ENCODE measurements around the gene AP1S1. TPM values are rescaled to one million over a fixed set of nuclear protein-coding genes. Genes with fewer than 3 reads are reported as not detected.
"Not testable (repeated sequence)": the region's sequence is repeated elsewhere in the genome, so short reads cannot be mapped to it uniquely, and the experiment has no call there.

AP1S1 gene
- total RNA-seq, 1 experiment from 2014 or later, result 72.5 TPM

DNA sequence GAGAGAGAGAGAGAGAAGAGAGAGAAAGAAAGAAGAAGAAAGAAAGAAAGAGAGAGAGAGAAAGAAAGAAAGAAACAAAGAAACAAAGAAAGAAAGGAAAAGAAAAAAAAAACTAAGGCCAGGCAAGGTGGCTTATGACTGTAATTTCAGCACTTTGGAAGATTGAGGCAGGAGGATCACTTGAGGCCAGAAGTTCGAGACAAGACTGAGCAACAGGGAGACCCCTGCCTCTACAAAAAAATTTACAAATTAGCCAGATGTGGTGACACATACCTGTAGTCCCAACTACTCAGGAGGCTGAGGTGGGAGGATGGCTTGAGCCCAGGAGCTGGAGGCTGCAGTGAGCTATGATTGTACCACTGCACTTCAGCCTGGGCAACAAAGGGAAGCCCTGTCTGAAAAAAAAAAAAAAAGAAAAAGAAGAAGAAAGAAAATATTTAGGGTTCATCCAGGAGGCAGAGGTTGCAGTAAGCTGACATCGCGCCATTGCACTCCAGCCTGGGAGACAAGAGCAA lies 24.6 kb upstream of the AP1S1 start:
- H3K27ac Mint-ChIP-seq (ENCODE audit: low read depth, unreplicated experiment), result no peak overlapping the region
- H3K4me3 Mint-ChIP-seq (ENCODE audit: unreplicated experiment), result no peak overlapping the region
- peaks cover 51% of the 10 kb centered on the region for H3K36me3 Mint-ChIP-seq (ENCODE audit: insufficient read depth, unreplicated experiment)
- ChIA-PET POLR2A (interaction anchor here (0.7 kb wide), 1 partner anchor 1750 kb away, joined by 5 read pairs; no protein-coding TSS in a partner anchor), CTCF (interaction anchor here (0.6 kb wide), 2 partner anchors 28 to 277 kb away, joined by 3 to 4 read pairs; partner anchors contain the start of gene SLC12A9)
- BruUV-seq (replicated peaks), result no TSS peak
- no peaks in the 10 kb centered on the region for H3K27me3 Mint-ChIP-seq (ENCODE audit: insufficient read depth, unreplicated experiment)
- H3K4me1 Mint-ChIP-seq (ENCODE audit: insufficient read depth, unreplicated experiment), result peaks cover 54% of the 10 kb centered on the region
- no peak for DNase-seq (ENCODE audit: unreplicated experiment)
- intact Hi-C loops (cut with micrococcal nuclease), result no loop called here
- TF ChIP-seq, protein P1, sequence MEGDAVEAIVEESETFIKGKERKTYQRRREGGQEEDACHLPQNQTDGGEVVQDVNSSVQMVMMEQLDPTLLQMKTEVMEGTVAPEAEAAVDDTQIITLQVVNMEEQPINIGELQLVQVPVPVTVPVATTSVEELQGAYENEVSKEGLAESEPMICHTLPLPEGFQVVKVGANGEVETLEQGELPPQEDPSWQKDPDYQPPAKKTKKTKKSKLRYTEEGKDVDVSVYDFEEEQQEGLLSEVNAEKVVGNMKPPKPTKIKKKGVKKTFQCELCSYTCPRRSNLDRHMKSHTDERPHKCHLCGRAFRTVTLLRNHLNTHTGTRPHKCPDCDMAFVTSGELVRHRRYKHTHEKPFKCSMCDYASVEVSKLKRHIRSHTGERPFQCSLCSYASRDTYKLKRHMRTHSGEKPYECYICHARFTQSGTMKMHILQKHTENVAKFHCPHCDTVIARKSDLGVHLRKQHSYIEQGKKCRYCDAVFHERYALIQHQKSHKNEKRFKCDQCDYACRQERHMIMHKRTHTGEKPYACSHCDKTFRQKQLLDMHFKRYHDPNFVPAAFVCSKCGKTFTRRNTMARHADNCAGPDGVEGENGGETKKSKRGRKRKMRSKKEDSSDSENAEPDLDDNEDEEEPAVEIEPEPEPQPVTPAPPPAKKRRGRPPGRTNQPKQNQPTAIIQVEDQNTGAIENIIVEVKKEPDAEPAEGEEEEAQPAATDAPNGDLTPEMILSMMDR (IDR thresholded peaks at IDR 0.05; ENCODE audit: unreplicated experiment), result no peak
- H3K9me3 Mint-ChIP-seq (ENCODE audit: unreplicated experiment), result no peaks in the 10 kb centered on the region

DNA sequence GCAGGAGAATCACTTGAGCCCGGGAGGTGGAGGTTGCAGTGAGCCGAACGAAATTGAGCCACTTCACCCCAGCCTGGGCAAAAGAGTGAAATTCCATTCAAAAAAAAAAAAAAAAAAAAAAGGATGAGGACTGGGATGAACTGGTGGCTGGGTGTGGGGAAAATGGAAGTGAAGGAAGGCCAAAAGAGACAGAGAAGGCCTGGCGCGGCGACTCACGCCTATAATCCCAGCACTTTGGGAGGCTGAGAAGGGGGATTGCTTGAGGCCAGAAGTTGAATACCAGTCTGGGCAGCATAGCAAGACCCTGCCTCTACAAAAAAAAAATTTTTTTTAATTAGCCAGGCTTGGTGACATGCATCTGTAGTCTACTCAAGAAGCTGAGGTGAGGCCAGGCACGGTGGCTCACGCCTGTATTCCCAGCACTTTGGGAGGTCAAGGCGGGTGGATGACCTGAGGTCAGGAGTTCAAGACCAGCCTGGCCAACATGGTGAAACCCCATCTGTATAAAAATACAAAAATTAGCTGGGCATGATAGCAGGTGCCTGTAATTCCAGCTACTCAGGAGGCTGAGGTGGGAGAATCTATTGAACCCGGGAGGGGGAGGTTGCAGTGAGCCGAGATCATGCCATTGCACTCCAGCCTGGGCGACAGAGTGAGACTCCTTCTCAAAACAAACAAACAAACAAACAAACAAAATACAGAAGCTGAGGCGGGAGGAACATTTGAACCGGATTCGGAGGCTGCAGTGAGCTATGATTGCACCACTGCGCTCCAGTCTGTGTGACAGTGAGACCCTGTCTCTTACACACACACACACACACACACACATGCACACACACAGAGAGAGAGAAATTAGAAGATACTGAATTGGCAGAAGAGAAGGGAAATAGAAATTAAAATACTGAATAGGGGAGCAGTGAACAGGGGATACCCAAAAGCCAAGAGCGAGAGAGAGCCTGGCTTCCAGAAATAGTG lies 21.4 kb upstream of the AP1S1 start:
- intact Hi-C loops (cut with micrococcal nuclease); H3K27ac Mint-ChIP-seq (ENCODE audit: low read depth, unreplicated experiment); BruUV-seq (replicated peaks); H3K4me3 Mint-ChIP-seq (ENCODE audit: unreplicated experiment); DNase-seq (ENCODE audit: unreplicated experiment); H3K27me3 Mint-ChIP-seq (ENCODE audit: insufficient read depth, unreplicated experiment); H3K9me3 Mint-ChIP-seq (ENCODE audit: unreplicated experiment): not testable (repeated sequence)
- Mint-ChIP-seq H3K36me3 (ENCODE audit: insufficient read depth, unreplicated experiment) (peaks cover 52% of the 10 kb centered on the region), H3K4me1 (ENCODE audit: insufficient read depth, unreplicated experiment) (peaks cover 48% of the 10 kb centered on the region)
- ChIA-PET POLR2A (interaction anchor here (1.0 kb wide), 1 partner anchor 33 kb away, joined by 3 read pairs; no protein-coding TSS in a partner anchor), CTCF (interaction anchor here (0.6 to 3.1 kb wide), 8 partner anchors 11 to 383 kb away, joined by 3 to 17 read pairs (median 3); no protein-coding TSS in a partner anchor)

DNA sequence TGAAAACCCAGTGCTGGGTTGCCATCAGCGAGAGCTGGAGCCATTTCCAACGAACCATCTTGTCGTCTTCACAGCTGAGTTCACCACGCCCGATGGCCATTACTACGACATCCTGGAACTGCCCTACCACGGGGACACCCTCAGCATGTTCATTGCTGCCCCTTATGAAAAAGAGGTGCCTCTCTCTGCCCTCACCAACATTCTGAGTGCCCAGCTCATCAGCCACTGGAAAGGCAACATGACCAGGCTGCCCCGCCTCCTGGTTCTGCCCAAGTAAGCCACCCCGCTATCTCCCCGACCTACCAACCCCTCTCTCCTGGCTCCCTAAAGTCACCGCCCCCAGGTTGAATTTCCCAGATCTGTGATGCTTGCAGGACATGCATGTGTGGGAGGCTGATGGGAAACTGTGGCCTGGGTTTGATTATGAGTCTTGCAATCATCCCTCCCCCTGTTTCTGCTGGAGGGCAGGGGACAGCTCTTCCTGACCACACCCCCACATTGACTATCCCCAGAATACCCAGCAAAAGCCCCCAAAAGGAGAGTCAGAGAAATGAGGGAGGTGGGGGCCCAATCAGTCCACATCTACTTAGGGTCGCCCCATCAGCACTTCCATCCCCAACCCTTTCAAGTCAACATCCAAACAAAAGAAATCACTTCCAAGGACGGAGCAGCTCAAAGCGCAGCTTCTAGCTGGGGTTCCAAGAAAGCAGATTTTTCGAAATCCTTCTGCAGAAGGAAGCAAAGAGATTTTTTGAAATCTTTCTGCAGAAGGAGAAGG lies 20.5 kb upstream of the AP1S1 start:
- no peaks in the 10 kb centered on the region for H3K9me3 Mint-ChIP-seq (ENCODE audit: unreplicated experiment)
- H3K4me3 Mint-ChIP-seq (ENCODE audit: unreplicated experiment), result no peak overlapping the region
- no TSS peak for BruUV-seq (replicated peaks)
- DNase-seq (ENCODE audit: unreplicated experiment), result no peak
- TF ChIP-seq, protein P1 (IDR thresholded peaks at IDR 0.05; ENCODE audit: unreplicated experiment), result no peak
- CTCF ChIA-PET, result interaction anchor here (0.6 to 3.1 kb wide), 8 partner anchors 10 to 553 kb away, joined by 3 to 17 read pairs (median 4); no protein-coding TSS in a partner anchor
- H3K27ac Mint-ChIP-seq (ENCODE audit: low read depth, unreplicated experiment), result peak overlapping the region; percentile 61
- intact Hi-C loops (cut with micrococcal nuclease), result no loop called here
- H3K4me1 Mint-ChIP-seq (ENCODE audit: insufficient read depth, unreplicated experiment), result peaks cover 47% of the 10 kb centered on the region
- POLR2A ChIA-PET, result interaction anchor here (0.6 to 1.4 kb wide), 4 partner anchors 8 to 80 kb away, joined by 3 to 5 read pairs (median 3); no protein-coding TSS in a partner anchor
- peaks cover 52% of the 10 kb centered on the region for H3K36me3 Mint-ChIP-seq (ENCODE audit: insufficient read depth, unreplicated experiment)
- no peaks in the 10 kb centered on the region for H3K27me3 Mint-ChIP-seq (ENCODE audit: insufficient read depth, unreplicated experiment)

DNA sequence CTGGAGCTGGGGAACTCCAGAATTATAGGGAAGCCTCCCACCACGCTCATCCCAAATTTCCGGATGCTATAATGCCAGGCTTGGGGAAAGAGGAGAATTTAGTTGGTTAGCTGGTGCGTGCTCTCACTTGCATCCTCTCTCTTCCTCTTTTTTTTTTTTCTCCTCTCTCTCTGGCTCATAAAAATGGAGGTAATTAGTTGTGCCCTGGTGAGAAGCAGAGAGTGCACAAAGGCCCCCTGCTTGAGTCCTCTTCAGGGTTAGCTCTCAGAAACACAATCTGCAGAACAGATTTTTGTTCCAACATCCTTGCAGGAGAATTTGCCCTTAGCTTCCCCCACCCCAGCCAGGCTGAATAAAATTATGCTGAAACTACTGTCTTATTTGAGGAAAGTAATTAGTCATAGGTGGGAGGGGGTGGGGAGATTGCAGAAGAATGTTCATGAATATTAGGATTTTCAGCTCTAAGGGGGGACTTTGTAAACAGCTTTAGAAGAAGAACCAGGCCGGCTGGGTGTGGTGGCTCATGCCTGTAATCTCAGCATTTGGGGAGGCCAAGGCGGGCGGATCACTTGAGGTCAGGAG lies 19.8 kb upstream of the AP1S1 start:
- intact Hi-C loops (cut with micrococcal nuclease), result no loop called here
- Mint-ChIP-seq H3K27ac (ENCODE audit: low read depth, unreplicated experiment) (peak overlapping the region; percentile 61), H3K4me3 (ENCODE audit: unreplicated experiment) (no peak overlapping the region), H3K36me3 (ENCODE audit: insufficient read depth, unreplicated experiment) (peaks cover 45% of the 10 kb centered on the region), H3K4me1 (ENCODE audit: insufficient read depth, unreplicated experiment) (peaks cover 48% of the 10 kb centered on the region), H3K27me3 (ENCODE audit: insufficient read depth, unreplicated experiment) (no peaks in the 10 kb centered on the region), H3K9me3 (ENCODE audit: unreplicated experiment) (no peaks in the 10 kb centered on the region)
- CTCF ChIA-PET, result interaction anchor here (0.6 to 3.1 kb wide), 5 partner anchors 9 to 553 kb away, joined by 3 to 17 read pairs (median 5); no protein-coding TSS in a partner anchor
- no peak for DNase-seq (ENCODE audit: unreplicated experiment)
- TF ChIP-seq, protein P1 (IDR thresholded peaks at IDR 0.05; ENCODE audit: unreplicated experiment), result no peak
- BruUV-seq (replicated peaks), result no TSS peak
- POLR2A ChIA-PET, result interaction anchor here (0.6 to 1.4 kb wide), 5 partner anchors 8 to 79 kb away, joined by 3 to 5 read pairs (median 3); no protein-coding TSS in a partner anchor
